Medulla oblongata (tissue), 1 donor: ENCODE data around the gene MAGI2.
"Not testable (repeated sequence)": the region's sequence is repeated elsewhere in the genome, so short reads cannot be mapped to it uniquely, and the experiment has no call there.

ENCODE experiments used
- DNase-seq: peaks from one replicate; pipeline ENCODE4 v3.0.0-alpha.2; 2015; ENCODE audit errors: extremely low spot score

MAGI2 gene

GRCh38 chr7:78299088-78299487 is 1154.4 kb downstream of the MAGI2 start:
- DNase-seq, result no peak

GRCh38 chr7:78296644-78297371 is 1156.7 kb downstream of the MAGI2 start:
- DNase-seq, result no peak

- DNase-seq, result no peak
Observed at GRCh38 chr7:78296046-78296597, 1157.3 kb downstream of the MAGI2 start.

- not testable (repeated sequence) for DNase-seq
Observed at GRCh38 chr7:78289471-78289870, 1164.0 kb downstream of the MAGI2 start.

GRCh38 chr7:78284945-78285344 is 1168.5 kb downstream of the MAGI2 start:
- no peak for DNase-seq

- DNase-seq, result no peak
Observed at GRCh38 chr7:78280276-78280675, 1173.2 kb downstream of the MAGI2 start.

GRCh38 chr7:78279457-78279856 is 1174.0 kb downstream of the MAGI2 start:
- DNase-seq, result no peak

GRCh38 chr7:78279032-78279431 is 1174.4 kb downstream of the MAGI2 start:
- DNase-seq, result no peak

- no peak for DNase-seq
Observed at GRCh38 chr7:78267141-78267540, 1186.3 kb downstream of the MAGI2 start.

- DNase-seq, result no peak
Observed at GRCh38 chr7:78265486-78265885, 1188.0 kb downstream of the MAGI2 start.

GRCh38 chr7:78265071-78265470 is 1188.4 kb downstream of the MAGI2 start:
- no peak for DNase-seq

GRCh38 chr7:78264105-78264504 is 1189.4 kb downstream of the MAGI2 start:
- DNase-seq, result no peak

- no peak for DNase-seq
Observed at GRCh38 chr7:78261739-78262138, 1191.7 kb downstream of the MAGI2 start.

GRCh38 chr7:78261302-78261701 is 1192.2 kb downstream of the MAGI2 start:
- no peak for DNase-seq

- DNase-seq, result no peak
Observed at GRCh38 chr7:78260826-78261225, 1192.6 kb downstream of the MAGI2 start.

- DNase-seq, result no peak
Observed at GRCh38 chr7:78254726-78255055, 1198.8 kb downstream of the MAGI2 start.

- DNase-seq, result no peak
Observed at GRCh38 chr7:78253850-78254725, 1199.4 kb downstream of the MAGI2 start.

GRCh38 chr7:78248867-78249266 is 1204.6 kb downstream of the MAGI2 start:
- DNase-seq, result no peak

- DNase-seq, result no peak
Observed at GRCh38 chr7:78247910-78248689, 1205.4 kb downstream of the MAGI2 start.

GRCh38 chr7:78240179-78240578 is 1213.3 kb downstream of the MAGI2 start:
- not testable (repeated sequence) for DNase-seq

GRCh38 chr7:78234634-78235033 is 1218.8 kb downstream of the MAGI2 start:
- no peak for DNase-seq

- DNase-seq, result no peak
Observed at GRCh38 chr7:78232806-78233205, 1220.7 kb downstream of the MAGI2 start.
